Osteoblast (primary cell): ENCODE data around the gene STYX. TPM values are rescaled to one million over a fixed set of nuclear protein-coding genes. Genes with fewer than 3 reads are reported as not detected.

Source experiments
- DNase-seq: peaks from one replicate; pipeline ENCODE4 v3.0.0; 2011; ENCODE audit warnings: low spot score, mixed read lengths; ENCODE audit not compliant: insufficient read length; ENCODE audit errors: missing footprints
- H2AFZ ChIP-seq: 2 replicates; pipeline ENCODE4 v1.6.0; 2011; ENCODE audit warnings: mild to moderate bottlenecking, low read length
- H3K27ac ChIP-seq: 2 replicates; pipeline ENCODE4 v1.5.1; 2011; ENCODE audit warnings: mild to moderate bottlenecking, low read depth, low read length, moderate library complexity
- H3K27me3 ChIP-seq: 2 replicates; pipeline ENCODE4 v1.6.0; 2012; ENCODE audit warnings: mild to moderate bottlenecking, control low read depth, inconsistent platforms, low read length, moderate library complexity; ENCODE audit not compliant: insufficient read depth
- H3K36me3 ChIP-seq: 2 replicates; pipeline ENCODE4 v1.5.1; 2011; ENCODE audit warnings: mild to moderate bottlenecking, low read length, control low read depth, moderate library complexity; ENCODE audit not compliant: insufficient read depth
- H3K4me1 ChIP-seq: 2 replicates; pipeline ENCODE4 v1.5.1; 2011; ENCODE audit warnings: mild to moderate bottlenecking, low read length, control low read depth, moderate library complexity; ENCODE audit not compliant: insufficient read depth
- H3K4me2 ChIP-seq: 2 replicates; pipeline ENCODE4 v1.6.0; 2011; ENCODE audit warnings: mild to moderate bottlenecking, low read length; ENCODE audit not compliant: insufficient read depth
- H3K4me3 ChIP-seq: fragments of 200-600 bp; sonication (generic); 3 replicates; pipeline ENCODE4 v1.5.1; 2012; ENCODE audit warnings: mild to moderate bottlenecking, low read length, inconsistent platforms; ENCODE audit not compliant: insufficient read depth
- H3K79me2 ChIP-seq: 2 replicates; pipeline ENCODE4 v1.6.0; 2012; ENCODE audit warnings: mild to moderate bottlenecking, low read length, control low read depth, inconsistent platforms; ENCODE audit not compliant: insufficient read depth
- H3K9me3 ChIP-seq: 2 replicates; pipeline ENCODE4 v1.5.1; 2011; ENCODE audit warnings: low read depth, low read length, control low read depth
- H4K20me1 ChIP-seq: 2 replicates; pipeline ENCODE4 v1.6.0; 2012; ENCODE audit warnings: mild to moderate bottlenecking, low read length, control low read depth; ENCODE audit not compliant: insufficient read depth
- CTCF ChIP-seq: IDR thresholded peaks from 2 replicates; pipeline ENCODE4 v1.5.1; 2011; ENCODE audit warnings: mild to moderate bottlenecking, low read depth, low read length, moderate library complexity; ENCODE audit errors: extremely low read depth
- total RNA-seq: library from RNA; depleted of rRNA; stranded (reverse); fragments of >200 nt; gene quantifications from 2 replicates; pipeline ENCODE4 v1.2.3, GENCODE V29; 2012

STYX gene
- total RNA-seq, 1 donor: 29.7 TPM

- Histone ChIP-seq H3K27ac (peak overlapping the region; percentile 89), H3K4me1 (peaks cover 23% of the 10 kb centered on the region), H3K36me3 (no peaks in the 10 kb centered on the region), H3K9me3 (no peaks in the 10 kb centered on the region), H3K4me2 (peak overlapping the region; percentile 94), H3K27me3 (no peaks in the 10 kb centered on the region), H2AFZ (no peak overlapping the region), H3K4me3 (peak overlapping the region; percentile 95), H4K20me1 (no peaks in the 10 kb centered on the region), H3K79me2 (peaks cover 63% of the 10 kb centered on the region)
- peak; percentile 52 for DNase-seq
- no peak for TF ChIP-seq CTCF
Measured at GRCh38 chr14:52790011-52790755, 60.2 kb downstream of the STYX start.

GRCh38 chr14:52790756-52791222, 60.8 kb downstream of the STYX start:
- Histone ChIP-seq H2AFZ (peak overlapping the region; percentile 83), H3K79me2 (peaks cover 57% of the 10 kb centered on the region)
- TF ChIP-seq CTCF: no peak

GRCh38 chr14:52791223-52792096, 61.5 kb downstream of the STYX start, which contains the start of gene GNPNAT1:
TSS of gene GNPNAT1 (minus strand) at chr14:52791607. CDS start at chr14:52784650, 6,957 bp downstream.
- Histone ChIP-seq H3K36me3 (no peaks in the 10 kb centered on the region), H2AFZ (peak within 1 kb of the TSS; percentile 92), H3K27ac (peak within 1 kb of the TSS; percentile 97), H4K20me1 (no peaks in the 10 kb centered on the region), H3K4me2 (peak within 1 kb of the TSS; percentile 94), H3K27me3 (no peaks in the 10 kb centered on the region), H3K79me2 (peaks cover 50% of the 10 kb centered on the region), H3K4me1 (peaks cover 23% of the 10 kb centered on the region), H3K4me3 (peak within 1 kb of the TSS; percentile 95), H3K9me3 (no peaks in the 10 kb centered on the region)
- peak; percentile 96 for DNase-seq
- TF ChIP-seq CTCF: no peak

More at GRCh38 chr14:52790756-52791222, 60.8 kb downstream of the STYX start:
- Histone ChIP-seq H3K4me2 (peak overlapping the region; percentile 94), H3K27ac (peak overlapping the region; percentile 89), H3K4me1 (peaks cover 23% of the 10 kb centered on the region), H3K36me3 (no peaks in the 10 kb centered on the region), H3K9me3 (no peaks in the 10 kb centered on the region), H3K4me3 (peak overlapping the region; percentile 95), H4K20me1 (no peaks in the 10 kb centered on the region), H3K27me3 (no peaks in the 10 kb centered on the region)
- peak; percentile 38 for DNase-seq

- Histone ChIP-seq H3K27ac (peak overlapping the region; percentile 97), H3K4me1 (peaks cover 23% of the 10 kb centered on the region), H3K4me3 (peak overlapping the region; percentile 95), H4K20me1 (no peaks in the 10 kb centered on the region), H3K9me3 (no peaks in the 10 kb centered on the region), H2AFZ (peak overlapping the region; percentile 92), H3K27me3 (no peaks in the 10 kb centered on the region), H3K4me2 (peak overlapping the region; percentile 79), H3K36me3 (no peaks in the 10 kb centered on the region), H3K79me2 (peaks cover 44% of the 10 kb centered on the region)
- TF ChIP-seq CTCF: no peak
- no peak for DNase-seq
Measured at GRCh38 chr14:52792097-52792415, 62.1 kb downstream of the STYX start.
